ENCODE results near the gene ZFYVE9. TPM values are rescaled to one million over a fixed set of nuclear protein-coding genes. Genes with fewer than 3 reads are reported as not detected.

ZFYVE9 gene
- total and polyA plus RNA-seq, 2 donors from 2014 or later = 10.5 to 18.9 TPM

DNA sequence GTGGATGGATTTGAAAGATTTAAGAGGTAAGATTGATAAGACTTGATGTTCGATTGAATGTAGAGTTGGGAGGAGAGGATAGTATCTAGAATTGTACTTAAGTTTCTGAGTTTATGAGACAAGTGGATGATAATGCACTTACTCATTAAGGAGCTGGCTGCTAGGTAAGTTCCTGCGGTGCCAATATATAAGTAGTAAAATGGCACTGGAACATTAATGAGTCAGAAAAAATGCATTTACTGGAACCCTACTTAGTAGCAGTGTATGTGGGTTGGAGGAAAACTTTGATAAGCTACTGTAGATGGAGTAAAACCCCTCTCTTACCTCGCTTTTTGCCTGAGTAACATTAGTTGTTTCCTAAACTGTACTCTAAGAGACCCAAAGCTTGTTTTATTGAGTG is 68.2 kb downstream of the ZFYVE9 start:
- FAIRE-seq = no peak
- H3K9ac ChIP-seq (ENCODE audit: low read length in 3 of 3) = no peak overlapping the region

DNA sequence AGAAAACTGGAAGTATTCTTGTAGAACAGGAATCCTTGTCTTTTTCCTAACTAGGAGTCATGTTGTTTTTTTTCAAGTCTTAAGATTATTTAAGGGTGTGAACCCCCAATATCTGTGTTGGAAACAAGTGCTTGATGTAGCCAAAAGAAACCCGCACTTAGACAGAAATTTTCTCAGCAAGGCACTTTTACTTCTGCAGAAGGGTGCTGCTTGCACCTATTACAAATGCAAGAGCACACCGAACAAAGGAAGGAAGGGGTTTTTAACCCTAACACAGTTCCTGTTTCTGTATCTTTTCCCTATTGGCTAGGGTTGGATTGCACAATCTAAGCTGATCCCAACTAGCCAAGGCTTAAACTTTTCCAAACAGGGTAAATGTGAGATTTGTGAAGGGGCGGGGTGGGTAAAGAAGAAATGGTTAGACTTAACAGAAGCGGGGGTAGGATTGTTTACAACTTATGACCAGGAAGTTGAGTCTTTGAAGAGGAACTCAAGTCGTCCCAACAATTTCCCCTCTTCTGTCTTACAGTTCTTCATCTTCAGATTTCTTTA is 75.1 kb downstream of the ZFYVE9 start:
- Histone ChIP-seq H3K27me3 (ENCODE audit: control insufficient read depth, insufficient read depth, low read length) (no peaks in the 10 kb centered on the region), H3K4me3 (ENCODE audit: low read length in 3 of 3) (no peak overlapping the region), H3K36me3 (ENCODE audit: control insufficient read depth in 2 of 3, insufficient read depth in 3 of 3, low read length in 3 of 3) (peaks cover 0 to 3% (median 0%) of the 10 kb centered on the region in 3 donors), H3K4me1 (ENCODE audit: control insufficient read depth in 2 of 3, insufficient read depth in 2 of 3, low read depth in 1 of 3, low read length in 3 of 3) (no peaks in the 10 kb centered on the region), H3K9me3 (ENCODE audit: control insufficient read depth in 2 of 3, insufficient read depth in 1 of 3, low read length in 3 of 3) (peaks cover 0 to 17% (median 6%) of the 10 kb centered on the region in 3 donors), H3K27ac (ENCODE audit: low read depth in 2 of 2, low read length in 2 of 2) (no peak overlapping the region), H3K9ac (ENCODE audit: low read length in 3 of 3) (no peak overlapping the region)
- intact Hi-C loops (cut with DNase I) = no loop called here
- TF ChIP-seq, protein P1, sequence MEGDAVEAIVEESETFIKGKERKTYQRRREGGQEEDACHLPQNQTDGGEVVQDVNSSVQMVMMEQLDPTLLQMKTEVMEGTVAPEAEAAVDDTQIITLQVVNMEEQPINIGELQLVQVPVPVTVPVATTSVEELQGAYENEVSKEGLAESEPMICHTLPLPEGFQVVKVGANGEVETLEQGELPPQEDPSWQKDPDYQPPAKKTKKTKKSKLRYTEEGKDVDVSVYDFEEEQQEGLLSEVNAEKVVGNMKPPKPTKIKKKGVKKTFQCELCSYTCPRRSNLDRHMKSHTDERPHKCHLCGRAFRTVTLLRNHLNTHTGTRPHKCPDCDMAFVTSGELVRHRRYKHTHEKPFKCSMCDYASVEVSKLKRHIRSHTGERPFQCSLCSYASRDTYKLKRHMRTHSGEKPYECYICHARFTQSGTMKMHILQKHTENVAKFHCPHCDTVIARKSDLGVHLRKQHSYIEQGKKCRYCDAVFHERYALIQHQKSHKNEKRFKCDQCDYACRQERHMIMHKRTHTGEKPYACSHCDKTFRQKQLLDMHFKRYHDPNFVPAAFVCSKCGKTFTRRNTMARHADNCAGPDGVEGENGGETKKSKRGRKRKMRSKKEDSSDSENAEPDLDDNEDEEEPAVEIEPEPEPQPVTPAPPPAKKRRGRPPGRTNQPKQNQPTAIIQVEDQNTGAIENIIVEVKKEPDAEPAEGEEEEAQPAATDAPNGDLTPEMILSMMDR (IDR thresholded peaks at IDR 0.05; ENCODE audit: borderline replicate concordance, extremely low read depth, insufficient read depth) = no peak
- DNase-seq (no peak), FAIRE-seq (no peak)

More for the DNA sequence above, 68.2 kb downstream of the ZFYVE9 start:
- TF ChIP-seq, protein P1 (IDR thresholded peaks at IDR 0.05; ENCODE audit: borderline replicate concordance, extremely low read depth, insufficient read depth) = no peak
- Histone ChIP-seq H3K4me3 (ENCODE audit: low read length in 3 of 3) (no peak overlapping the region), H3K36me3 (ENCODE audit: control insufficient read depth in 2 of 3, insufficient read depth in 3 of 3, low read length in 3 of 3) (no peaks in the 10 kb centered on the region), H3K9me3 (ENCODE audit: control insufficient read depth in 2 of 3, insufficient read depth in 1 of 3, low read length in 3 of 3) (no peaks in the 10 kb centered on the region), H3K4me1 (ENCODE audit: control insufficient read depth in 2 of 3, insufficient read depth in 2 of 3, low read depth in 1 of 3, low read length in 3 of 3) (no peaks in the 10 kb centered on the region), H3K27ac (ENCODE audit: low read depth in 2 of 2, low read length in 2 of 2) (no peak overlapping the region), H3K27me3 (ENCODE audit: control insufficient read depth, insufficient read depth, low read length) (no peaks in the 10 kb centered on the region)
- no peak for DNase-seq
- intact Hi-C loops (cut with DNase I) = no loop called here

DNA sequence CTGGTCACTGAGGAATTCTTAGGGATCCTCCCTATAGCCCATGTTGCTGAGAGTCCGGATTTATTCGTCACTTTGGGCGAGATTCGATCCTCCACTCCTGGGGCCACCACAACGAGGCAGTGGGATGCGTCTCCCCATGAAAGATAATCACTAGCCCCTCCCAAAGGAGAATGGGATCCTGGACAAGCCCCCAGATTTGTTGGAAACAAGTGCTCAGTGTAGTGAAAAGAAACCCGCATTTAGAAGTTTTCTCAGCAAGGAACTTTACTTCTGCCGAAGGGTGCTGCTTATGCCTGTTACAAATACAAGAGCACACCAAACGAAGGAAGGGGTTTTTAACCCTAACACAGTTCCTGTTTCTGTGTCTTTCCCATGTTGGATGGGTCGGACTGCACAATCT is 83.3 kb downstream of the ZFYVE9 start:
- no peak for FAIRE-seq
- H3K27ac ChIP-seq (ENCODE audit: low read depth in 2 of 2, low read length in 2 of 2) = no peak overlapping the region
- H3K9me3 ChIP-seq (ENCODE audit: control insufficient read depth in 2 of 3, insufficient read depth in 1 of 3, low read length in 3 of 3) = peaks cover 0 to 24% (median 11%) of the 10 kb centered on the region in 3 donors
- no peaks in the 10 kb centered on the region for H3K4me1 ChIP-seq (ENCODE audit: control insufficient read depth in 2 of 3, insufficient read depth in 2 of 3, low read depth in 1 of 3, low read length in 3 of 3)
- H3K36me3 ChIP-seq (ENCODE audit: control insufficient read depth in 2 of 3, insufficient read depth in 3 of 3, low read length in 3 of 3) = no peaks in the 10 kb centered on the region
- DNase-seq = no peak
- H3K4me3 ChIP-seq (ENCODE audit: low read length in 3 of 3) = no peak overlapping the region
- intact Hi-C loops (cut with DNase I) = no loop called here
- no peak overlapping the region for H3K9ac ChIP-seq (ENCODE audit: low read length in 3 of 3)
- H3K27me3 ChIP-seq (ENCODE audit: control insufficient read depth, insufficient read depth, low read length) = no peaks in the 10 kb centered on the region
- TF ChIP-seq, protein P1 (IDR thresholded peaks at IDR 0.05; ENCODE audit: borderline replicate concordance, extremely low read depth, insufficient read depth) = no peak

DNA sequence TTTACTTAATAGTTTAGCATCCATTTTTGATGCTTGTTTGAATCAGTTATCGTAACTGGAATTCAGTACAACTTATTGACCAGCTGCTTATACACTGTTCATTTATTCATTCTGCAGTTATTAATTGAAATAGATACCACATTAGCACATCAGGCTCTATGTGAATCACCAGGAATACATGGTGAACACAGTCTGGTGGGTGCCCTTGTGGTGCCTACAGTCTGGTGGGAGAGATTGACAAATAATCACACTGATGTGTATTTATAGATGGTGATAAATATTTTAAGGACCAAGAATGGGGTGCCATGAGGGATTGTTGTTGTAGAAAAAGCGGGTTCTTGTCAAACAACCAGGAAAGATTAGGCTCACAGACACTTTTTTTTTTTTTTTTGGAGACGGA is 87.6 kb downstream of the ZFYVE9 start:
- DNase-seq (no peak), FAIRE-seq (no peak)
- Histone ChIP-seq H3K27me3 (ENCODE audit: control insufficient read depth, insufficient read depth, low read length) (no peaks in the 10 kb centered on the region), H3K9me3 (ENCODE audit: control insufficient read depth in 2 of 3, insufficient read depth in 1 of 3, low read length in 3 of 3) (peaks cover 0 to 14% (median 11%) of the 10 kb centered on the region in 3 donors), H3K9ac (ENCODE audit: low read length in 3 of 3) (no peak overlapping the region), H3K4me1 (ENCODE audit: control insufficient read depth in 2 of 3, insufficient read depth in 2 of 3, low read depth in 1 of 3, low read length in 3 of 3) (no peaks in the 10 kb centered on the region), H3K27ac (ENCODE audit: low read depth in 2 of 2, low read length in 2 of 2) (no peak overlapping the region), H3K36me3 (ENCODE audit: control insufficient read depth in 2 of 3, insufficient read depth in 3 of 3, low read length in 3 of 3) (no peaks in the 10 kb centered on the region), H3K4me3 (ENCODE audit: low read length in 3 of 3) (no peak overlapping the region)
- intact Hi-C loops (cut with DNase I) = no loop called here
- TF ChIP-seq, protein P1 (IDR thresholded peaks at IDR 0.05; ENCODE audit: borderline replicate concordance, extremely low read depth, insufficient read depth) = no peak
